Measurements from ENCODE around the gene CDK15. TPM values are rescaled to one million over a fixed set of nuclear protein-coding genes. Genes with fewer than 3 reads are reported as not detected.

CDK15 gene
- total and polyA plus RNA-seq, 10 donors: 0.02 to 0.64 (median 0.16) TPM; not detected in 6

DNA sequence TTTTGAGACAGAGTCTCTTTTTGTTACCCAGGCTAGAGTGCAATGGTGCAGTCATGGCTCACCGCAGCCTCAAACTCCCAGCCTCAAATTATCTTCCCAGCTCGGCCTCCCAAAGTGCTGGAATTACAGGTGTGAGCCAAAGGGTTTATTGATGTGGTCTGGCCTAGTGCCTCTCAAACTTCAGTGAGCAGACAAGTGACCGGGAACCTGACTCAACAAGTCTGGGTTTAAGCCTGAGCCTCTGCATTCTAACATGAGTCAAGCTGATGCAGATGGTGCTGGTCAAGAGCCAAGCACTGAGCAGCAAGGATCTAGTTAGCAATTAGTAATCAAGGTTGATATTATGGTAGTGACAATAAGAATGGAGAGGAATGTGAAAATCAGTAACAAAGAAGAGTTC, 21.3 kb downstream of the CDK15 start:
- no peak overlapping the region for H3K4me3 ChIP-seq
- no peaks in the 10 kb centered on the region for H3K4me1 ChIP-seq
- no peak for DNase-seq
- 77 to 93% (median 86%) methylated on average over 3 of the region's 3 CpGs for WGBS, 5 donors
- intact Hi-C loops (cut with DNase I; ENCODE audit: low total_unique reads): no loop called here
- H3K27me3 ChIP-seq (replicated peaks in 1 of 7): no peaks in the 10 kb centered on the region
- H3K36me3 ChIP-seq: no peaks in the 10 kb centered on the region
- TF ChIP-seq POLR2AphosphoS5 (IDR thresholded peaks at IDR 0.05): no peak
- no peak for TF ChIP-seq POLR2A (IDR thresholded peaks at IDR 0.05)
- TF ChIP-seq, protein P1, sequence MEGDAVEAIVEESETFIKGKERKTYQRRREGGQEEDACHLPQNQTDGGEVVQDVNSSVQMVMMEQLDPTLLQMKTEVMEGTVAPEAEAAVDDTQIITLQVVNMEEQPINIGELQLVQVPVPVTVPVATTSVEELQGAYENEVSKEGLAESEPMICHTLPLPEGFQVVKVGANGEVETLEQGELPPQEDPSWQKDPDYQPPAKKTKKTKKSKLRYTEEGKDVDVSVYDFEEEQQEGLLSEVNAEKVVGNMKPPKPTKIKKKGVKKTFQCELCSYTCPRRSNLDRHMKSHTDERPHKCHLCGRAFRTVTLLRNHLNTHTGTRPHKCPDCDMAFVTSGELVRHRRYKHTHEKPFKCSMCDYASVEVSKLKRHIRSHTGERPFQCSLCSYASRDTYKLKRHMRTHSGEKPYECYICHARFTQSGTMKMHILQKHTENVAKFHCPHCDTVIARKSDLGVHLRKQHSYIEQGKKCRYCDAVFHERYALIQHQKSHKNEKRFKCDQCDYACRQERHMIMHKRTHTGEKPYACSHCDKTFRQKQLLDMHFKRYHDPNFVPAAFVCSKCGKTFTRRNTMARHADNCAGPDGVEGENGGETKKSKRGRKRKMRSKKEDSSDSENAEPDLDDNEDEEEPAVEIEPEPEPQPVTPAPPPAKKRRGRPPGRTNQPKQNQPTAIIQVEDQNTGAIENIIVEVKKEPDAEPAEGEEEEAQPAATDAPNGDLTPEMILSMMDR (IDR thresholded peaks at IDR 0.05 in 8 of 11, conservative IDR thresholded peaks at IDR 0.05 in 3 of 11): no peak
- H3K27ac ChIP-seq: no peak overlapping the region
- no peaks in the 10 kb centered on the region for H3K9me3 ChIP-seq

DNA sequence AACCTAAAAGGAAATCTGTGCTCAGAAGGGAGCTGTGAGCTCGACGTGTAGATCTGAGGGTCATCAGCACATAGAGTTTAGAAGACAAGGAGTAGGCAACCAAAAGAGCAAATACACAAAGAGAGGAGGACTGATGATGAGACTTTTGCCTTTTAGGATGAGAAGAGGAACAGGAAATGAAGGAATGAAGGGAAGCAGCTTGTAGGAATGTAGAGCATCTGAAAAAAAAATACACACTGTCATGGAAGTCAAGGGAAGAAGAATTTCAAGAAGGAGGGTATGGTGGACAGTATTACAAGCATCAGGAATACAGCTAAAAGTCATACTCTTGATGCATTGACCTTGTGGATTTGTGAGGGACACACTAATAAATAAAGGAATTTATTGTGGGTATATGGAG, 21.9 kb downstream of the CDK15 start:
- intact Hi-C loops (cut with DNase I; ENCODE audit: low total_unique reads): no loop called here
- TF ChIP-seq POLR2A (IDR thresholded peaks at IDR 0.05): no peak
- TF ChIP-seq, protein P1 (IDR thresholded peaks at IDR 0.05 in 8 of 11, conservative IDR thresholded peaks at IDR 0.05 in 3 of 11): no peak
- TF ChIP-seq POLR2AphosphoS5 (IDR thresholded peaks at IDR 0.05): no peak
- H3K4me1 ChIP-seq: no peaks in the 10 kb centered on the region
- H3K27me3 ChIP-seq (replicated peaks in 1 of 7): no peaks in the 10 kb centered on the region
- H3K27ac ChIP-seq: no peak overlapping the region
- H3K36me3 ChIP-seq: no peaks in the 10 kb centered on the region
- no peak for DNase-seq
- H3K4me3 ChIP-seq: no peak overlapping the region
- H3K9me3 ChIP-seq: no peaks in the 10 kb centered on the region
- 80 to 94% (median 83%) methylated on average over 2 of the region's 2 CpGs for WGBS, 5 donors

DNA sequence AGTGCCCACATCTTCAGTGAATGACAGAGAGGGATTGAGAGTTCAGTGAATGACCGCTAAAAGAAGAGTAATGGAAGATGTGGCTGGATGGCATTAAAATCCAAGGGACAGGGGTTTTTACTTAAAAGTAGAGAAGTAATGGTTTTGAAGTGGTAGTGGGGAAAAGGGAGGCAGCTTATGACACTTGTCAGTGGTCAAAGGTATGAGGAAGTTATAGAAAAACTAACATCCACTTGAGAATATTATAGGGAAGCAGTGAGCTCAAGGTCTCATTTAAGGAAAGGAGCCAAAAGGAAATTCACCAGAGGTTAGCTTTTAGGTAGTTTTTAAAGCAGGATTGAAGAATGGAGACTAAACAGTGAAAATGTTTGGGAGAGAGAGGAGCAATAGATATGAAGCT, 24.3 kb downstream of the CDK15 start:
- Histone ChIP-seq H3K27me3 (replicated peaks in 1 of 7) (no peaks in the 10 kb centered on the region), H3K27ac (no peak overlapping the region), H3K9me3 (no peaks in the 10 kb centered on the region), H3K36me3 (no peaks in the 10 kb centered on the region), H3K4me1 (no peaks in the 10 kb centered on the region), H3K4me3 (no peak overlapping the region)
- no peak for DNase-seq
- intact Hi-C loops (cut with DNase I; ENCODE audit: low total_unique reads): no loop called here
- 81 to 97% (median 91%) methylated on average over 1 of the region's 1 CpG for WGBS, 5 donors
- TF ChIP-seq POLR2AphosphoS5 (IDR thresholded peaks at IDR 0.05): no peak
- TF ChIP-seq, protein P1 (IDR thresholded peaks at IDR 0.05 in 8 of 11, conservative IDR thresholded peaks at IDR 0.05 in 3 of 11): no peak
- no peak for TF ChIP-seq POLR2A (IDR thresholded peaks at IDR 0.05)

DNA sequence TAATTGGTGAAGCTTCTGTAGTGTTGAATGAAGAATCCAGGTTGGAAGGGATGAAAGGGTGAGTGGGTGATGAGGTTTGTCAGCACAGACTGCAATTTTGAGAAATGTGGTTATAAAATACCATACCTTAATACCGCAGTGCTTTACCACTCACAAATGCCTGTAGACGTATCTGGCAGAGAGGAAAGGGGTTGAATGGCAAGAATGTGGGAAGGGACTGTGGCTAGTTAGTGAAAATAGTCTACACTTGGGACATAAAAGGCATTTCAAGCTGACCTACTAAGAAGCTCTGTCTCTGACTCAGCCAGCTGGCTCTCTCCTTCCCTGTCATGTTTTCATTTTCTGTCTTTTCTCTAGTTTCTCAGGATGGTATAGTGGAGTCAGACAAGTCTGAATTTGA, 25.1 kb downstream of the CDK15 start:
- Histone ChIP-seq H3K27me3 (replicated peaks in 1 of 7) (peaks cover 0 to 2% (median 0%) of the 10 kb centered on the region in 7 donors), H3K4me3 (no peak overlapping the region), H3K27ac (no peak overlapping the region), H3K9me3 (no peaks in the 10 kb centered on the region), H3K36me3 (no peaks in the 10 kb centered on the region), H3K4me1 (no peaks in the 10 kb centered on the region)
- intact Hi-C loops (cut with DNase I; ENCODE audit: low total_unique reads): no loop called here
- TF ChIP-seq, protein P1 (IDR thresholded peaks at IDR 0.05 in 8 of 11, conservative IDR thresholded peaks at IDR 0.05 in 3 of 11): no peak
- no peak for TF ChIP-seq POLR2AphosphoS5 (IDR thresholded peaks at IDR 0.05)
- TF ChIP-seq POLR2A (IDR thresholded peaks at IDR 0.05): no peak
- 72 to 92% (median 81%) methylated on average over 2 of the region's 2 CpGs for WGBS, 5 donors
- DNase-seq: no peak
